GM12865 (cell line): Measurements from ENCODE around the gene CSF2.

ENCODE experiments used
- DNase-seq: peaks from one replicate; pipeline ENCODE4 v3.0.0; 2010; ENCODE audit warnings: low read depth
- H3K4me3 ChIP-seq: 2 replicates; pipeline ENCODE4 v1.5.1; 2011; ENCODE audit warnings: mild to moderate bottlenecking, low read depth, low read length, control low read depth
- TF ChIP-seq, protein P1 (sequence below): IDR thresholded peaks from 2 replicates; pipeline ENCODE4 v1.5.1; 2011; ENCODE audit warnings: low read length, control low read depth, low read depth, inconsistent platforms; ENCODE audit not compliant: insufficient read depth; ENCODE audit errors: missing control alignments

Gene CSF2

DNA sequence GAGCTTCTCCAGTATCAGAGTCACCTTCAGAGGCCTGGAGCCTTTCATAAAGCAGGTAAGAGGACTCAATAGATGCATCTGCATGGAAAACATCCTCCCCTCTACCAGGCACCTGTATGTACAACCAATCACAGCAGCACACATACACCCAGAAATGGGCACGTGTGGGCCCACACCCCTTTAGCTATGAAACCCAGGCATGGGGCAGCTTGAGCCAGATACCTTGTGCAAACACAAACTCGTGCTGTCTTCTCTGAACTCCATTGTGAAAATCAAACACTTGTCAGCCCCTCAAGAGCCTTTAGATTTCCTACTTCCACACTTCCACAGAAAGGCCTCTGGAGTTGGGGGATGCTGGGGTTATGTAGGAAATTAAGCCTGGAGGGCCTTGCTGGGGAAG, 1.1 kb upstream of the CSF2 start:
- no peak overlapping the region for H3K4me3 ChIP-seq

DNA sequence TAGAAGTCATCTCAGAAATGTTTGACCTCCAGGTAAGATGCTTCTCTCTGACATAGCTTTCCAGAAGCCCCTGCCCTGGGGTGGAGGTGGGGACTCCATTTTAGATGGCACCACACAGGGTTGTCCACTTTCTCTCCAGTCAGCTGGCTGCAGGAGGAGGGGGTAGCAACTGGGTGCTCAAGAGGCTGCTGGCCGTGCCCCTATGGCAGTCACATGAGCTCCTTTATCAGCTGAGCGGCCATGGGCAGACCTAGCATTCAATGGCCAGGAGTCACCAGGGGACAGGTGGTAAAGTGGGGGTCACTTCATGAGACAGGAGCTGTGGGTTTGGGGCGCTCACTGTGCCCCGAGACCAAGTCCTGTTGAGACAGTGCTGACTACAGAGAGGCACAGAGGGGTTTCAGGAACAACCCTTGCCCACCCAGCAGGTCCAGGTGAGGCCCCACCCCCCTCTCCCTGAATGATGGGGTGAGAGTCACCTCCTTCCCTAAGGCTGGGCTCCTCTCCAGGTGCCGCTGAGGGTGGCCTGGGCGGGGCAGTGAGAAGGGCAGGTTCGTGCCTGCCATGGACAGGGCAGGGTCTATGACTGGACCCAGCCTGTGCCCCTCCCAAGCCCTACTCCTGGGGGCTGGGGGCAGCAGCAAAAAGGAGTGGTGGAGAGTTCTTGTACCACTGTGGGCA, 642 bp downstream of the CSF2 start:
- no peak overlapping the region for H3K4me3 ChIP-seq
- TF ChIP-seq, protein P1, sequence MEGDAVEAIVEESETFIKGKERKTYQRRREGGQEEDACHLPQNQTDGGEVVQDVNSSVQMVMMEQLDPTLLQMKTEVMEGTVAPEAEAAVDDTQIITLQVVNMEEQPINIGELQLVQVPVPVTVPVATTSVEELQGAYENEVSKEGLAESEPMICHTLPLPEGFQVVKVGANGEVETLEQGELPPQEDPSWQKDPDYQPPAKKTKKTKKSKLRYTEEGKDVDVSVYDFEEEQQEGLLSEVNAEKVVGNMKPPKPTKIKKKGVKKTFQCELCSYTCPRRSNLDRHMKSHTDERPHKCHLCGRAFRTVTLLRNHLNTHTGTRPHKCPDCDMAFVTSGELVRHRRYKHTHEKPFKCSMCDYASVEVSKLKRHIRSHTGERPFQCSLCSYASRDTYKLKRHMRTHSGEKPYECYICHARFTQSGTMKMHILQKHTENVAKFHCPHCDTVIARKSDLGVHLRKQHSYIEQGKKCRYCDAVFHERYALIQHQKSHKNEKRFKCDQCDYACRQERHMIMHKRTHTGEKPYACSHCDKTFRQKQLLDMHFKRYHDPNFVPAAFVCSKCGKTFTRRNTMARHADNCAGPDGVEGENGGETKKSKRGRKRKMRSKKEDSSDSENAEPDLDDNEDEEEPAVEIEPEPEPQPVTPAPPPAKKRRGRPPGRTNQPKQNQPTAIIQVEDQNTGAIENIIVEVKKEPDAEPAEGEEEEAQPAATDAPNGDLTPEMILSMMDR: no peak
- DNase-seq: no peak

More for the DNA sequence above, 1.1 kb upstream of the CSF2 start:
- TF ChIP-seq, protein P1: no peak
- DNase-seq: no peak

DNA sequence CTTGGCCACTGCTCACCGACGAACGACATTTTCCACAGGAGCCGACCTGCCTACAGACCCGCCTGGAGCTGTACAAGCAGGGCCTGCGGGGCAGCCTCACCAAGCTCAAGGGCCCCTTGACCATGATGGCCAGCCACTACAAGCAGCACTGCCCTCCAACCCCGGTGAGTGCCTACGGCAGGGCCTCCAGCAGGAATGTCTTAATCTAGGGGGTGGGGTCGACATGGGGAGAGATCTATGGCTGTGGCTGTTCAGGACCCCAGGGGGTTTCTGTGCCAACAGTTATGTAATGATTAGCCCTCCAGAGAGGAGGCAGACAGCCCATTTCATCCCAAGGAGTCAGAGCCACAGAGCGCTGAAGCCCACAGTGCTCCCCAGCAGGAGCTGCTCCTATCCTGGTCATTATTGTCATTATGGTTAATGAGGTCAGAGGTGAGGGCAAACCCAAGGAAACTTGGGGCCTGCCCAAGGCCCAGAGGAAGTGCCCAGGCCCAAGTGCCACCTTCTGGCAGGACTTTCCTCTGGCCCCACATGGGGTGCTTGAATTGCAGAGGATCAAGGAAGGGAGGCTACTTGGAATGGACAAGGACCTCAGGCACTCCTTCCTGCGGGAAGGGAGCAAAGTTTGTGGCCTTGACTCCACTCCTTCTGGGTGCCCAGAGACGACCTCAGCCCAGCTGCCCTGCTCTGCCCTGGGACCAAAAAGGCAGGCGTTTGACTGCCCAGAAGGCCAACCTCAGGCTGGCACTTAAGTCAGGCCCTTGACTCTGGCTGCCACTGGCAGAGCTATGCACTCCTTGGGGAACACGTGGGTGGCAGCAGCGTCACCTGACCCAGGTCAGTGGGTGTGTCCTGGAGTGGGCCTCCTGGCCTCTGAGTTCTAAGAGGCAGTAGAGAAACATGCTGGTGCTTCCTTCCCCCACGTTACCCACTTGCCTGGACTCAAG, 1.5 kb downstream of the CSF2 start:
- TF ChIP-seq, protein P1: no peak
- no peak overlapping the region for H3K4me3 ChIP-seq
- no peak for DNase-seq

DNA sequence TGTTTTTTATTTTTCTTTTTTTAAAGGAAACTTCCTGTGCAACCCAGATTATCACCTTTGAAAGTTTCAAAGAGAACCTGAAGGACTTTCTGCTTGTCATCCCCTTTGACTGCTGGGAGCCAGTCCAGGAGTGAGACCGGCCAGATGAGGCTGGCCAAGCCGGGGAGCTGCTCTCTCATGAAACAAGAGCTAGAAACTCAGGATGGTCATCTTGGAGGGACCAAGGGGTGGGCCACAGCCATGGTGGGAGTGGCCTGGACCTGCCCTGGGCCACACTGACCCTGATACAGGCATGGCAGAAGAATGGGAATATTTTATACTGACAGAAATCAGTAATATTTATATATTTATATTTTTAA, 2.1 kb downstream of the CSF2 start:
- TF ChIP-seq, protein P1: no peak
- no peak for DNase-seq
- no peak overlapping the region for H3K4me3 ChIP-seq

DNA sequence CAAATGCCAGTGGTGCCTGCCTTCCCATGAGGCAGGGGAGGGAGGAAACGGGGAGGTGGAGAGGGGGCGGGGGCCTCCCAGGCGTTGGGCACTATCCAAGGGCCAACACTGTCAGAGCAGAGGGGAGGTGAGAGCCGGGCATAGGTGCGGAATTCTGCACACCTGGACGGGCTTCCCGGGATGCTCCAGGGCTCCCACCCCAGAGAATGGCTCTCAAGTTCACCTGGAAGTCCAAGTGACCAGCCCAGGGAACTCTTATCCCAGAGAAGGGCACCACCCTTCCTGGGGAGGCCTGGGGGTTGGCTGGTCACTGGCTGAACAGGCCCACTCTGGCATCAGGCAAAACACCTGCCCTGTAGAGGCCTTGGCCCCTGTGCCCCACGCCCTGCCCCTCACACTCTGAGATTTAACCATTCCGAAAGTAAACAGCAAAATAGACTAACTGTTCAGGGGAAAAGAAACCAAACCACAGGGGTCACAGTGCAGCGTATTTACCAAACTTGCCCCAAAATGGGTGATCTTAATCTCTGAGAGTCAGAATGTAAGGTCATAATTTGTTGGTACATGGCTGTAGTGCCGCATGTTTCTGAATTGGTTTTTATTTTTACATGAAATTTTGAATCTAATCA, 2.7 kb downstream of the CSF2 start:
- no peak overlapping the region for H3K4me3 ChIP-seq
- TF ChIP-seq, protein P1: no peak
- no peak for DNase-seq

DNA sequence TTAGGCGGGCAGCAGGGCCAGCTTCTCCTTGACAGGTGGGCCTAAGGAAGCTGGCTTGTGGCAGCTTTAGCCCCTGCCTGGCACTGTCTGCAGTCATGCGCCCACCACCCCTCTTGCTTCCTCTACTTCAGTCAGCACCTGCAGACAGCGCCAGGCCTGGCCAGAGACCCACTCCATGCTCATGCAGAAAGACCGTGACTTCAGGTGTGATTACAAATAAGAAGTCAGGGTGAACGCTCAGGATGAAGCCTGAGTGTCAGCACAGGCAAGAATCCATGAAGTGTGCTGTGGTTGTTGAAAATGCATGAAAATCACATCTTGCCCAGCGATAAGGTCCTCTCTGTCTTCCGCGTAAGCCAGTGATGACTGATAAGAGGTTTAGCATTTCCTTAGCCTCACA, 3.4 kb downstream of the CSF2 start:
- DNase-seq: no peak
- TF ChIP-seq, protein P1: no peak
- H3K4me3 ChIP-seq: no peak overlapping the region
